GM12878 (cell line): ENCODE measurements around the gene ZNF816. TPM values are rescaled to one million over a fixed set of nuclear protein-coding genes. Genes with fewer than 3 reads are reported as not detected.

ENCODE experiments used
- ATAC-seq: fragments of 200-7000 bp; cut with Tn5 transposase; 3 replicates; pipeline ENCODE4 v1.9.1; 2020; ENCODE audit warnings: mild to moderate bottlenecking, moderate library complexity
- BruUV-seq: library from RNA; stranded (reverse); fragments of 400-500 nt; replicated peaks from 2 replicates; lab custom pipeline; 2021; lab: Mats Ljungman, UMichigan
- CTCF ChIA-PET: fragments of 300-600 bp; sonication (Branson Sonifier 250); formaldehyde crosslinking; extraction: SDS; loops from one replicate; lab custom pipeline; 2021; ENCODE audit warnings: inconsistent platforms; lab: Yijun Ruan, JAX
- POLR2A ChIA-PET: fragments of 350-600 bp; formaldehyde crosslinking; extraction: SDS; loops from one replicate; lab custom pipeline; 2021; ENCODE audit warnings: inconsistent platforms; lab: Charles Lee
- RAD21 ChIA-PET: fragments of 300-600 bp; sonication (Branson Sonifier 250); formaldehyde crosslinking; loops from one replicate; lab custom pipeline; 2023; ENCODE audit warnings: antibody characterized with exemption; ENCODE audit not compliant: unreplicated experiment; lab: Charles Lee
- SMC1A ChIA-PET: fragments of 300-600 bp; sonication (Branson Sonifier 250); formaldehyde crosslinking; loops from one replicate; lab custom pipeline; 2023; ENCODE audit not compliant: unreplicated experiment, uncharacterized antibody; lab: Charles Lee
- DNase-seq: peaks from one replicate; pipeline ENCODE4 v3.0.0-alpha.2; 2011; ENCODE audit warnings: low read depth, low spot score
- FAIRE-seq: peaks from 3 replicates; lab custom pipeline; 2011; peaks lifted over from hg19 to GRCh38; lab: Jason Lieb, UNC
- H2AFZ ChIP-seq: 2 replicates; pipeline ENCODE4 v1.6.0; 2011; ENCODE audit warnings: low read depth, low read length, control low read depth; ENCODE audit not compliant: control insufficient read depth
- H3K27ac ChIP-seq: 2 replicates; pipeline ENCODE4 v1.5.1; 2011; ENCODE audit warnings: control low read depth; ENCODE audit not compliant: control insufficient read depth, insufficient read depth
- H3K27me3 ChIP-seq, 2 experiments: replicated peaks in 1 of 2; 2 replicates each; pipeline versions ENCODE4 v1.6.0 to v1.6.1; 2011; ENCODE audit warnings: low read length in 1 of 2; ENCODE audit not compliant: control insufficient read depth in 2 of 2, insufficient read depth in 2 of 2
- H3K36me3 ChIP-seq, 2 experiments: 2 replicates each; pipeline ENCODE4 v1.5.1; 2011; ENCODE audit warnings: low read length in 1 of 2; ENCODE audit not compliant: control insufficient read depth in 2 of 2, insufficient read depth in 2 of 2
- H3K4me1 ChIP-seq: 2 replicates; pipeline ENCODE4 v1.6.1; 2011; ENCODE audit warnings: mild to moderate bottlenecking, low read length, moderate library complexity, mixed read lengths; ENCODE audit not compliant: control insufficient read depth, insufficient read depth
- H3K4me2 ChIP-seq: 2 replicates; pipeline ENCODE4 v1.6.0; 2011; ENCODE audit warnings: control low read depth; ENCODE audit not compliant: control insufficient read depth, insufficient read depth
- H3K4me3 ChIP-seq: fragments of 200-600 bp; sonication (generic); 2 replicates; pipeline ENCODE4 v1.5.1; 2016
- H3K79me2 ChIP-seq: 2 replicates; pipeline ENCODE4 v1.6.0; 2011; ENCODE audit warnings: low read length; ENCODE audit not compliant: control insufficient read depth, insufficient read depth
- H3K9ac ChIP-seq: 2 replicates; pipeline ENCODE4 v1.8.0; 2011; ENCODE audit warnings: low read length, control low read depth, mixed read lengths; ENCODE audit not compliant: control insufficient read depth, insufficient read depth
- H3K9me3 ChIP-seq: replicated peaks from 3 replicates; pipeline ENCODE4 v1.5.1; 2011; ENCODE audit warnings: mild to moderate bottlenecking, low read length; ENCODE audit not compliant: control insufficient read depth, insufficient read depth
- H4K20me1 ChIP-seq: 2 replicates; pipeline ENCODE4 v1.6.0; 2011; ENCODE audit not compliant: control insufficient read depth, insufficient read depth
- CHD2 ChIP-seq: IDR thresholded peaks from 2 replicates; pipeline ENCODE4 v1.6.1; 2011; ENCODE audit warnings: low read depth, low read length, improper control_type of control experiment, borderline replicate concordance
- EED ChIP-seq: sonication (generic); IDR thresholded peaks from 2 replicates; pipeline ENCODE4 v1.6.1; 2016; ENCODE audit warnings: antibody characterized with exemption, low read depth
- EGR1 ChIP-seq, 2 experiments: IDR thresholded peaks; 1 replicate in 1 of 2; 2 replicates in 1 of 2; pipeline ENCODE4 v1.6.1; 2011 to 2012; ENCODE audit warnings: low read depth in 2 of 2, low read length in 2 of 2, borderline replicate concordance in 1 of 2, mild to moderate bottlenecking in 1 of 2, moderate library complexity in 1 of 2
- FOXK2 ChIP-seq: fragments of 450-650 bp; IDR thresholded peaks from 2 replicates; pipeline ENCODE4 v1.6.1; 2017; ENCODE audit warnings: mild to moderate bottlenecking, moderate library complexity
- GABPA ChIP-seq: IDR thresholded peaks from 2 replicates; pipeline ENCODE4 v1.6.1; 2014; ENCODE audit warnings: antibody characterized with exemption, low read depth, mild to moderate bottlenecking, inconsistent platforms
- JUNB ChIP-seq: IDR thresholded peaks from 2 replicates; pipeline ENCODE4 v1.6.1; 2016; ENCODE audit warnings: antibody characterized with exemption, mild to moderate bottlenecking
- MEF2B ChIP-seq: fragments of 450-650 bp; IDR thresholded peaks from 2 replicates; pipeline ENCODE4 v1.6.1; 2018; ENCODE audit warnings: mild to moderate bottlenecking, moderate library complexity; ENCODE audit not compliant: partially characterized antibody, poor library complexity, severe bottlenecking
- MTA2 ChIP-seq: fragments of 450-650 bp; IDR thresholded peaks from 2 replicates; pipeline ENCODE4 v1.6.1; 2016; ENCODE audit warnings: low read depth, mild to moderate bottlenecking, moderate library complexity
- MTA3 ChIP-seq: IDR thresholded peaks from 2 replicates; pipeline ENCODE4 v1.6.1; 2012; ENCODE audit warnings: low read length, inconsistent platforms, borderline replicate concordance
- PAX5 ChIP-seq: IDR thresholded peaks from 2 replicates; pipeline ENCODE4 v1.6.1; 2011; ENCODE audit warnings: low read depth, low read length, borderline replicate concordance
- PAX8 ChIP-seq: fragments of 450-650 bp; IDR thresholded peaks from 2 replicates; pipeline ENCODE4 v1.6.1; 2017; ENCODE audit warnings: mild to moderate bottlenecking, moderate library complexity
- POLR2AphosphoS5 ChIP-seq: IDR thresholded peaks from 2 replicates; pipeline ENCODE4 v1.6.1; 2011; ENCODE audit warnings: mild to moderate bottlenecking, low read length, inconsistent platforms
- WGBS: methylation state at CpG from one replicate; pipeline ENCODE4 v1.1.6; 2016; ENCODE audit warnings: low lambda C conversion rate; ENCODE audit not compliant: insufficient replicate concordance, insufficient coverage; ENCODE audit errors: missing lambda C conversion rate; 5-methylcytosine and 5-hydroxymethylcytosine counted together
- in situ Hi-C: fragments of 300-500 bp; cut with MboI; formaldehyde crosslinking; loops from 9 replicates; pipeline ENCODE4 v1.14.3; 2018; ENCODE audit warnings: mixed read lengths
- intact Hi-C: fragments of 100-400 bp; cut with micrococcal nuclease; formaldehyde crosslinking; loops from one replicate; pipeline ENCODE4 v1.14.2; 2022; ENCODE audit not compliant: unreplicated experiment
- polyA plus RNA-seq, 11 experiments: library from polyadenylated mRNA; depleted of rRNA in 4 of 11; unstranded in 6 of 11; stranded (reverse) in 5 of 11; fragments of >200 nt; fragmentation: Nextera tagmentation in 4 of 11; fragmentation: Illumina TruSeq in 1 of 11; extraction: Ambion mirVana in 4 of 11; extraction: Trizol in 1 of 11; gene quantifications; 1 replicate in 1 of 11; 2 replicates in 10 of 11; pipeline versions ENCODE4 v1.2.1 to v1.2.3, GENCODE V29; 2011 to 2016; ENCODE audit warnings: inconsistent platforms in 2 of 11, missing spikeins in 2 of 11, low read depth in 1 of 11
- total RNA-seq, 4 experiments: library from RNA; depleted of rRNA in 3 of 4; stranded (reverse); fragments of >200 nt in 3 of 4; fragmentation: Illumina TruSeq in 1 of 4; extraction: Trizol in 1 of 4; gene quantifications; 2 replicates each; pipeline versions ENCODE4 v1.2.1 to v1.2.3, GENCODE V29; 2013 to 2021
- TF ChIP-seq, protein P1 (sequence below): fragments of 150-350 bp; IDR thresholded peaks from 2 replicates; pipeline ENCODE4 v1.6.1; 2016; ENCODE audit warnings: low read depth, low read length
- TF ChIP-seq, protein P2 (sequence below): fragments of 450-650 bp; IDR thresholded peaks from 2 replicates; pipeline ENCODE4 v1.6.1; 2017; ENCODE audit warnings: mild to moderate bottlenecking
- TF ChIP-seq, protein P3 (sequence below): IDR thresholded peaks from 2 replicates; pipeline ENCODE4 v1.6.1; 2011; ENCODE audit warnings: mild to moderate bottlenecking, low read depth, low read length, moderate library complexity; ENCODE audit not compliant: insufficient replicate concordance

Gene ZNF816
- total and polyA plus RNA-seq, 10 of the 15 experiments (the other 5 are each of a cell fraction or from before 2014, with no cell fraction given): 4.0 to 15.6 (median 7.5) TPM

DNA sequence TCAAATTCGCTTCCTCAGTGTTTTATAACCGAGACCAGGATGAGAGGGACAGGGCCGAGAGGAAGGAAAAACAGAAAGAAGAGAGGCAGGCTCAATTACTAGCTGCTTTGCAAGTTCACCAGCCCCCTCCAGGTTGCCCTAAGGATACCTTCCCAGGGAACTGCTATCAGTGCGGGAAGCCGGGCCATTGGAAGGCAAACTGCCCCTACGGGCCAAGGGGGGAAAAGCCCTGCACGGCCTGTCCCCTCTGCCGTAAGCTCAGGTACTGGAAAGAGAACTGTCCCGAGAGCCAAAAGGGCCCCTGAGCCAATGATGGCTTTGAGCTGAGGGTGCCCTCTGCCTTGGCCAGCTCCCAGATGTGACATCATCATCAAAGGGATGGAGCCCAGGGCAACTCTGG is 47.8 kb upstream of the ZNF816 start:
- ChIA-PET SMC1A (no interaction called here), RAD21 (no interaction called here), POLR2A (no interaction called here), CTCF (no interaction called here)
- H3K4me1 ChIP-seq: no peaks in the 10 kb centered on the region
- H3K9me3 ChIP-seq: no peaks in the 10 kb centered on the region; the same call in 1 of the 3 replicates
- DNase-seq: no peak
- intact Hi-C loops: no loop called here
- WGBS: 40% methylated on average over 9 of the region's 9 CpGs
- no peak for FAIRE-seq
- no peak overlapping the region for H3K27ac ChIP-seq
- no peak overlapping the region for H3K9ac ChIP-seq
- ATAC-seq: no peak
- H4K20me1 ChIP-seq: no peaks in the 10 kb centered on the region
- H3K79me2 ChIP-seq: no peaks in the 10 kb centered on the region
- H3K4me3 ChIP-seq: no peak overlapping the region
- in situ Hi-C loops: no loop called here
- H2AFZ ChIP-seq: no peak overlapping the region
- H3K36me3 ChIP-seq: no peaks in the 10 kb centered on the region
- H3K27me3 ChIP-seq: no peaks in the 10 kb centered on the region
- no peak overlapping the region for H3K4me2 ChIP-seq
- no TSS peak for BruUV-seq
- TF ChIP-seq MEF2B (no peak), MTA2 (no peak), EGR1 (IDR thresholded peaks at IDR 0.05; ENCODE audit: borderline replicate concordance in 1 of 2, low read depth in 2 of 2, low read length in 2 of 2) (no peak), GABPA (no peak), POLR2AphosphoS5 (no peak), CHD2 (no peak), JUNB (no peak), EED (no peak), PAX5 (no peak), PAX8 (no peak), MTA3 (no peak), FOXK2 (no peak)
- TF ChIP-seq, protein P1, sequence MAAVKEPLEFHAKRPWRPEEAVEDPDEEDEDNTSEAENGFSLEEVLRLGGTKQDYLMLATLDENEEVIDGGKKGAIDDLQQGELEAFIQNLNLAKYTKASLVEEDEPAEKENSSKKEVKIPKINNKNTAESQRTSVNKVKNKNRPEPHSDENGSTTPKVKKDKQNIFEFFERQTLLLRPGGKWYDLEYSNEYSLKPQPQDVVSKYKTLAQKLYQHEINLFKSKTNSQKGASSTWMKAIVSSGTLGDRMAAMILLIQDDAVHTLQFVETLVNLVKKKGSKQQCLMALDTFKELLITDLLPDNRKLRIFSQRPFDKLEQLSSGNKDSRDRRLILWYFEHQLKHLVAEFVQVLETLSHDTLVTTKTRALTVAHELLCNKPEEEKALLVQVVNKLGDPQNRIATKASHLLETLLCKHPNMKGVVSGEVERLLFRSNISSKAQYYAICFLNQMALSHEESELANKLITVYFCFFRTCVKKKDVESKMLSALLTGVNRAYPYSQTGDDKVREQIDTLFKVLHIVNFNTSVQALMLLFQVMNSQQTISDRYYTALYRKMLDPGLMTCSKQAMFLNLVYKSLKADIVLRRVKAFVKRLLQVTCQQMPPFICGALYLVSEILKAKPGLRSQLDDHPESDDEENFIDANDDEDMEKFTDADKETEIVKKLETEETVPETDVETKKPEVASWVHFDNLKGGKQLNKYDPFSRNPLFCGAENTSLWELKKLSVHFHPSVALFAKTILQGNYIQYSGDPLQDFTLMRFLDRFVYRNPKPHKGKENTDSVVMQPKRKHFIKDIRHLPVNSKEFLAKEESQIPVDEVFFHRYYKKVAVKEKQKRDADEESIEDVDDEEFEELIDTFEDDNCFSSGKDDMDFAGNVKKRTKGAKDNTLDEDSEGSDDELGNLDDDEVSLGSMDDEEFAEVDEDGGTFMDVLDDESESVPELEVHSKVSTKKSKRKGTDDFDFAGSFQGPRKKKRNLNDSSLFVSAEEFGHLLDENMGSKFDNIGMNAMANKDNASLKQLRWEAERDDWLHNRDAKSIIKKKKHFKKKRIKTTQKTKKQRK: no peak
- TF ChIP-seq, protein P2, sequence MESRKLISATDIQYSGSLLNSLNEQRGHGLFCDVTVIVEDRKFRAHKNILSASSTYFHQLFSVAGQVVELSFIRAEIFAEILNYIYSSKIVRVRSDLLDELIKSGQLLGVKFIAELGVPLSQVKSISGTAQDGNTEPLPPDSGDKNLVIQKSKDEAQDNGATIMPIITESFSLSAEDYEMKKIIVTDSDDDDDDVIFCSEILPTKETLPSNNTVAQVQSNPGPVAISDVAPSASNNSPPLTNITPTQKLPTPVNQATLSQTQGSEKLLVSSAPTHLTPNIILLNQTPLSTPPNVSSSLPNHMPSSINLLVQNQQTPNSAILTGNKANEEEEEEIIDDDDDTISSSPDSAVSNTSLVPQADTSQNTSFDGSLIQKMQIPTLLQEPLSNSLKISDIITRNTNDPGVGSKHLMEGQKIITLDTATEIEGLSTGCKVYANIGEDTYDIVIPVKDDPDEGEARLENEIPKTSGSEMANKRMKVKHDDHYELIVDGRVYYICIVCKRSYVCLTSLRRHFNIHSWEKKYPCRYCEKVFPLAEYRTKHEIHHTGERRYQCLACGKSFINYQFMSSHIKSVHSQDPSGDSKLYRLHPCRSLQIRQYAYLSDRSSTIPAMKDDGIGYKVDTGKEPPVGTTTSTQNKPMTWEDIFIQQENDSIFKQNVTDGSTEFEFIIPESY: no peak
- TF ChIP-seq, protein P3, sequence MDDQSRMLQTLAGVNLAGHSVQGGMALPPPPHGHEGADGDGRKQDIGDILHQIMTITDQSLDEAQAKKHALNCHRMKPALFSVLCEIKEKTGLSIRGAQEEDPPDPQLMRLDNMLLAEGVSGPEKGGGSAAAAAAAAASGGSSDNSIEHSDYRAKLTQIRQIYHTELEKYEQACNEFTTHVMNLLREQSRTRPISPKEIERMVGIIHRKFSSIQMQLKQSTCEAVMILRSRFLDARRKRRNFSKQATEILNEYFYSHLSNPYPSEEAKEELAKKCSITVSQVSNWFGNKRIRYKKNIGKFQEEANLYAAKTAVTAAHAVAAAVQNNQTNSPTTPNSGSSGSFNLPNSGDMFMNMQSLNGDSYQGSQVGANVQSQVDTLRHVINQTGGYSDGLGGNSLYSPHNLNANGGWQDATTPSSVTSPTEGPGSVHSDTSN: no peak
- TF ChIP-seq, all 136 proteins: peak for 0
